KMS-11 (cell line): ENCODE measurements around the gene SLC2A8.

Source experiments
- H2AFZ ChIP-seq: fragments of 200-600 bp; sonication (generic); 2 replicates; pipeline ENCODE4 v1.6.1; 2016; ENCODE audit warnings: antibody characterized with exemption, mixed run types, low read depth
- H3K27ac ChIP-seq: fragments of 200-600 bp; sonication (generic); 2 replicates; pipeline ENCODE4 v1.6.1; 2016; ENCODE audit warnings: mild to moderate bottlenecking, mixed run types
- H3K27me3 ChIP-seq: fragments of 200-600 bp; sonication (generic); 2 replicates; pipeline ENCODE4 v1.6.1; 2017; ENCODE audit warnings: mild to moderate bottlenecking, low read depth, mixed run types, moderate library complexity; ENCODE audit not compliant: insufficient read depth
- H3K36me3 ChIP-seq: fragments of 200-600 bp; sonication (generic); 2 replicates; pipeline ENCODE4 v1.6.1; 2017; ENCODE audit warnings: mild to moderate bottlenecking, mixed run types; ENCODE audit not compliant: insufficient read depth
- H3K4me1 ChIP-seq: fragments of 200-600 bp; sonication (generic); 2 replicates; pipeline ENCODE4 v1.6.1; 2016; ENCODE audit warnings: mild to moderate bottlenecking, low read depth, mixed run types; ENCODE audit not compliant: poor library complexity, severe bottlenecking
- H3K4me2 ChIP-seq: fragments of 200-600 bp; sonication (generic); 2 replicates; pipeline ENCODE4 v1.7.0; 2016; ENCODE audit warnings: mild to moderate bottlenecking, mixed run types
- H3K4me3 ChIP-seq: fragments of 200-600 bp; sonication (generic); IDR thresholded peaks from 2 replicates; pipeline ENCODE4 v1.6.1; 2017; ENCODE audit warnings: low read depth, low read length, mixed read lengths; ENCODE audit not compliant: insufficient read depth
- H3K79me2 ChIP-seq: fragments of 200-600 bp; sonication (generic); 2 replicates; pipeline ENCODE4 v1.6.1; 2016; ENCODE audit warnings: low read depth, mixed run types; ENCODE audit not compliant: insufficient read depth
- H3K9ac ChIP-seq: fragments of 200-600 bp; sonication (generic); 2 replicates; pipeline ENCODE4 v1.6.1; 2016; ENCODE audit warnings: mild to moderate bottlenecking, mixed run types
- H4K20me1 ChIP-seq: fragments of 200-600 bp; sonication (generic); 2 replicates; pipeline ENCODE4 v1.6.1; 2016; ENCODE audit warnings: mild to moderate bottlenecking, mixed run types; ENCODE audit not compliant: insufficient read depth
- CTCF ChIP-seq: fragments of 200-600 bp; sonication (generic); conservative IDR thresholded peaks from 2 replicates; pipeline ENCODE4 v1.6.1; 2017; ENCODE audit warnings: low read depth, mild to moderate bottlenecking, antibody characterized with exemption, low read length, moderate library complexity, mixed read lengths

SLC2A8 gene

GRCh38 chr9:127403507-127404192, 6.7 kb downstream of the SLC2A8 start:
- no peak overlapping the region for H3K9ac ChIP-seq
- H2AFZ ChIP-seq = no peak overlapping the region
- no peaks in the 10 kb centered on the region for H3K27me3 ChIP-seq
- no peak for TF ChIP-seq CTCF
- no peak overlapping the region for H3K4me3 ChIP-seq
- no peaks in the 10 kb centered on the region for H4K20me1 ChIP-seq
- H3K4me1 ChIP-seq = peaks cover 18% of the 10 kb centered on the region
- H3K79me2 ChIP-seq = peaks cover 28% of the 10 kb centered on the region
- no peak overlapping the region for H3K4me2 ChIP-seq
- H3K36me3 ChIP-seq = no peaks in the 10 kb centered on the region
- H3K27ac ChIP-seq = no peak overlapping the region

- no peaks in the 10 kb centered on the region for H3K36me3 ChIP-seq
- no peak overlapping the region for H3K4me2 ChIP-seq
Measured at GRCh38 chr9:127404631-127405030, 7.7 kb downstream of the SLC2A8 start.

GRCh38 chr9:127405344-127406125, 8.6 kb downstream of the SLC2A8 start:
- no peaks in the 10 kb centered on the region for H3K4me1 ChIP-seq
- no peaks in the 10 kb centered on the region for H3K27me3 ChIP-seq
- H3K4me3 ChIP-seq = no peak overlapping the region
- H3K4me2 ChIP-seq = no peak overlapping the region
- peaks cover 9% of the 10 kb centered on the region; the same call in 1 of the 2 replicates for H3K79me2 ChIP-seq
- TF ChIP-seq CTCF = no peak
- no peaks in the 10 kb centered on the region for H4K20me1 ChIP-seq
- no peak overlapping the region for H2AFZ ChIP-seq
- H3K36me3 ChIP-seq = no peaks in the 10 kb centered on the region
- H3K27ac ChIP-seq = no peak overlapping the region
- no peak overlapping the region for H3K9ac ChIP-seq

More at GRCh38 chr9:127404631-127405030, 7.7 kb downstream of the SLC2A8 start:
- no peak for TF ChIP-seq CTCF
- Histone ChIP-seq H3K27ac (no peak overlapping the region), H3K27me3 (no peaks in the 10 kb centered on the region), H3K4me3 (no peak overlapping the region), H4K20me1 (no peaks in the 10 kb centered on the region), H3K9ac (no peak overlapping the region), H3K79me2 (peaks cover 18% of the 10 kb centered on the region), H2AFZ (no peak overlapping the region), H3K4me1 (peaks cover 9% of the 10 kb centered on the region)

GRCh38 chr9:127406799-127407491, 10.0 kb downstream of the SLC2A8 start:
- Histone ChIP-seq H3K9ac (no peak overlapping the region), H4K20me1 (no peaks in the 10 kb centered on the region), H3K36me3 (no peaks in the 10 kb centered on the region), H3K4me1 (no peaks in the 10 kb centered on the region), H3K4me2 (no peak overlapping the region), H2AFZ (no peak overlapping the region), H3K79me2 (peaks cover 2% of the 10 kb centered on the region; the same call in 1 of the 2 replicates), H3K4me3 (no peak overlapping the region), H3K27ac (no peak overlapping the region), H3K27me3 (no peaks in the 10 kb centered on the region)
- TF ChIP-seq CTCF = no peak
